Measurements from ENCODE around the gene RFX3.

- TF ChIP-seq CTCF (IDR thresholded peaks at IDR 0.05; ENCODE audit: insufficient read depth, low read depth, low read length) (no peak), EZH2 (IDR thresholded peaks at IDR 0.05; ENCODE audit: insufficient read depth, low read length) (no peak)
Measured at GRCh38 chr9:3282365-3282764, 243.4 kb downstream of the RFX3 start.

Measured in astrocyte (in vitro differentiated cells and primary cell).